ENCODE results near the gene MED1. TPM values are rescaled to one million over a fixed set of nuclear protein-coding genes. Genes with fewer than 3 reads are reported as not detected.

MED1 gene
- total RNA-seq, 1 donor from 2014 or later = 27.4 TPM

- DNase-seq (ENCODE audit: low spot score) = no peak
Measured at GRCh38 chr17:39364236-39365025, 86.6 kb downstream of the MED1 start.

- DNase-seq (ENCODE audit: low spot score) = no peak
Measured at GRCh38 chr17:39361064-39361463, 90.0 kb downstream of the MED1 start.

DNA sequence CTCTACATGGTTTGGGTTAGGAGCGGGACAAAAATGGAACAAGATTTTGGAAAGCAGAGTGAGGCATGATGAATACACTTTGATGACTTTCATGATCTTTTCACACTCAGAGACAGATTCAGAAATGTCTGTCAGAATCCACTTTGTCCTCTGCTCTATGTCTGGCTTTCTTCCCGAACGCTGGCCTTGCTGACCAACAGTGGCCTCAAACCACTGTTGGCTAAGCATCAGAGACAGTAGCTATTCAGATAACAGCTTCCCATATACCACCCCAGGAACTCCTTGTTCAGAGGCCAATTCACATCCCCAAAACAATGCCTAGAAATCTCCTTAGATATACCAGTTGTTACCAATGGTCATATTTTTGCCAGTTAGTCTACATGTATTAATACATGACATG, 90.5 kb downstream of the MED1 start:
- DNase-seq (ENCODE audit: low spot score) = no peak

GRCh38 chr17:39359994-39360393, 91.1 kb downstream of the MED1 start:
- DNase-seq (ENCODE audit: low spot score) = no peak

DNA sequence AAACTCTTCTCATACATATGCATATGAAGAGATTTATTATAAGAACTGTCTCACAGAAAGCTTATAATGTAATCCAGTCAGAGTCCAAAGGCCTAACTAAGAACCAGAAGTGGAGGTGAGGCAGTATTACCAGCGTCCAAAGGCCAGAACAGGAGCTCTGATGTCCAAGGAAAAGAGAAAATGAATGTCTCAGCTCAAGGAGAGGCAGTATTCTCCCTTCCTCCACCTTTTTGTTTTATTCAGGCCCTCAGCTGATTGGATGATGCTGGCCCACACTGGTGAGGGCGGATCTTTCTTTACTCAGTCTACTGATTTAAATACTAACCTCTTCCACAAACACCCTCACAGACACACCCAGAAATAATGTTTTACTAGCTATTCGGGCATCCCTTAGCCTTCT, 93.1 kb downstream of the MED1 start:
- peak; percentile 45 for DNase-seq (ENCODE audit: low spot score)

DNA sequence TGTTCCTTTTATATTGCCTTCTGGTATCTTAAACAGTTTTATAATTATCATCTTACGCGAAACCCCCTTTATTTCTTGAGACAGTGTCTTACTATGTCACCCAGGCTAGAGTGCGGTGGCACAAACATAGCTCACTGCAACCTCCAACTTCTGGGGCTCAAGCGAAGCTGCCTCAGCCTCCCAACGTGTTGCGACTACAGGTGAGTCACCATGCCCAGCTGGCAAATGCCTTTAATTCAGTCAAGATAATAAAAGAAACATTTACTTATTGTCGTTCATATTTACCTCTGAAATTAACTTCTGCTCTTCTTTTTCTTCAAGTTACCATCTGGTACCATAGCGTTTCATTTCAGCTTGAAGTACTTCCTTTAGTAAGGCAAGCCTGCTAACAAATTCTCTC, 93.6 kb downstream of the MED1 start:
- DNase-seq (ENCODE audit: low spot score) = no peak

Other genes starting within 250 kb of the MED1 start
- gene STAC2, start 225.3 kb downstream of the MED1 start, total RNA-seq = 1.3 TPM
- 31.8 TPM for gene FBXL20, start 49.6 kb downstream of the MED1 start, total RNA-seq
- 56.9 TPM for gene CDK12, start 10.2 kb upstream of the MED1 start, total RNA-seq
- gene NEUROD2, start 156.7 kb upstream of the MED1 start, total RNA-seq = not detected
- 2.4 TPM for gene PPP1R1B, start 175.7 kb upstream of the MED1 start, total RNA-seq
- gene STARD3, start 185.9 kb upstream of the MED1 start, total RNA-seq = 82.2 TPM
- gene TCAP, start 214.1 kb upstream of the MED1 start, total RNA-seq = 2.0 TPM
- gene PNMT, start 217.2 kb upstream of the MED1 start, total RNA-seq = 1.8 TPM
- 54.2 TPM for gene PGAP3, start 236.8 kb upstream of the MED1 start, total RNA-seq
- 202 TPM for gene ERBB2, start 248.8 kb upstream of the MED1 start, total RNA-seq

Data from mucosa of gallbladder (tissue), 1 donor.